GM18951 (cell line): ENCODE data around the gene VPS4A.
"Not testable (repeated sequence)": the region's sequence is repeated elsewhere in the genome, so short reads cannot be mapped to it uniquely, and the experiment has no call there.

Experiments
- POLR2A ChIP-seq: IDR thresholded peaks from 4 replicates; pipeline ENCODE4 v1.6.1; 2011; ENCODE audit warnings: mild to moderate bottlenecking; ENCODE audit not compliant: insufficient read length, insufficient read depth; ENCODE audit errors: extremely low read depth
- in situ Hi-C: fragments of 300-500 bp; cut with MboI; formaldehyde crosslinking; loops from one replicate; pipeline ENCODE4 v1.12.0; 2022; ENCODE audit warnings: low sequenced_read_pairs, mixed read lengths, inconsistent platforms; ENCODE audit not compliant: unreplicated experiment

VPS4A gene

GRCh38 chr16:69340095-69340644 lies 29.0 kb downstream of the VPS4A start:
- in situ Hi-C loops, result no loop called here
- TF ChIP-seq POLR2A, result no peak

GRCh38 chr16:69344171-69344570 lies 33.0 kb downstream of the VPS4A start:
- no peak for TF ChIP-seq POLR2A
- in situ Hi-C loops, result no loop called here

- no peak for TF ChIP-seq POLR2A
- in situ Hi-C loops, result no loop called here
Observed at GRCh38 chr16:69345923-69346322, 34.8 kb downstream of the VPS4A start.

GRCh38 chr16:69346683-69347082 lies 35.5 kb downstream of the VPS4A start:
- in situ Hi-C loops, result no loop called here
- no peak for TF ChIP-seq POLR2A

- in situ Hi-C loops, result no loop called here
Observed at GRCh38 chr16:69348222-69348621, 37.1 kb downstream of the VPS4A start.

GRCh38 chr16:69349536-69349935 lies 38.4 kb downstream of the VPS4A start:
- TF ChIP-seq POLR2A, result no peak
- in situ Hi-C loops, result no loop called here

More at GRCh38 chr16:69348222-69348621, 37.1 kb downstream of the VPS4A start:
- TF ChIP-seq POLR2A, result no peak

GRCh38 chr16:69350536-69351133 lies 39.5 kb downstream of the VPS4A start:
- no peak for TF ChIP-seq POLR2A
- in situ Hi-C loops, result no loop called here

GRCh38 chr16:69351309-69352027 lies 40.3 kb downstream of the VPS4A start, which contains the start of gene TMED6:
TSS of gene TMED6 (minus strand) at chr16:69351786. CDS start at chr16:69351753, 33 bp downstream.
- in situ Hi-C loops, result no loop called here
- no peak for TF ChIP-seq POLR2A

- in situ Hi-C loops, result not testable (repeated sequence)
Observed at GRCh38 chr16:69360070-69360469, 48.9 kb downstream of the VPS4A start.

- in situ Hi-C loops, result no loop called here
- TF ChIP-seq POLR2A, result no peak
Observed at GRCh38 chr16:69363281-69363717, 52.1 kb downstream of the VPS4A start.

- in situ Hi-C loops, result no loop called here
- TF ChIP-seq POLR2A, result no peak
Observed at GRCh38 chr16:69364088-69364487, 52.9 kb downstream of the VPS4A start.

GRCh38 chr16:69365901-69366300 lies 54.8 kb downstream of the VPS4A start:
- TF ChIP-seq POLR2A, result no peak
- in situ Hi-C loops, result no loop called here

GRCh38 chr16:69366431-69366830 lies 55.3 kb downstream of the VPS4A start:
- TF ChIP-seq POLR2A, result no peak
- in situ Hi-C loops, result no loop called here

- no peak for TF ChIP-seq POLR2A
- in situ Hi-C loops, result no loop called here
Observed at GRCh38 chr16:69367980-69368379, 56.8 kb downstream of the VPS4A start.
